Esophagus muscularis mucosa (tissue), 4 donors: ENCODE measurements around the gene RRAD. TPM values are rescaled to one million over a fixed set of nuclear protein-coding genes. Genes with fewer than 3 reads are reported as not detected.
"Not testable (repeated sequence)": the region's sequence is repeated elsewhere in the genome, so short reads cannot be mapped to it uniquely, and the experiment has no call there.

Experiments used
- DNase-seq: peaks from one replicate; pipeline ENCODE4 v3.0.0-alpha.2; 2017; ENCODE audit errors: extremely low spot score
- H3K27ac ChIP-seq, 4 donors: fragments of 200-600 bp; sonication (generic); replicated peaks in 1 of 4; 1 replicate in 3 of 4; 2 replicates in 1 of 4; pipeline ENCODE4 v1.5.1; 2016 to 2019; ENCODE audit warnings: mild to moderate bottlenecking in 1 of 4
- H3K27me3 ChIP-seq, 4 donors: fragments of 200-600 bp; sonication (generic); one replicate each; pipeline versions ENCODE4 v1.5.1 to v1.6.0; 2016 to 2019
- H3K36me3 ChIP-seq, 4 donors: fragments of 200-600 bp; sonication (generic); one replicate each; pipeline ENCODE4 v1.5.1; 2016 to 2019
- H3K4me1 ChIP-seq, 4 donors: fragments of 200-600 bp; sonication (generic); one replicate each; pipeline ENCODE4 v1.5.1; 2016 to 2019
- H3K4me3 ChIP-seq, 4 donors: fragments of 200-600 bp; sonication (generic); 1 replicate in 2 of 4; 2 replicates in 2 of 4; pipeline ENCODE4 v1.5.1; 2016 to 2019; ENCODE audit warnings: mild to moderate bottlenecking in 4 of 4, moderate library complexity in 1 of 4
- H3K9me3 ChIP-seq, 4 donors: fragments of 200-600 bp; sonication (generic); 1 replicate in 3 of 4; 2 replicates in 1 of 4; pipeline ENCODE4 v1.5.1; 2016 to 2019
- CTCF ChIP-seq, 3 experiments: fragments of 200-600 bp in 2 of 3; fragments of 450-650 bp in 1 of 3; sonication (generic) in 2 of 3; IDR thresholded peaks; one replicate each; pipeline ENCODE4 v1.5.1; 2017 to 2019; ENCODE audit warnings: antibody characterized with exemption in 3 of 3, mild to moderate bottlenecking in 2 of 3, moderate library complexity in 1 of 3
- EP300 ChIP-seq: sonication (generic); formaldehyde crosslinking; IDR thresholded peaks from one replicate; pipeline ENCODE4 v1.6.1; 2017; ENCODE audit warnings: antibody characterized with exemption
- POLR2A ChIP-seq: fragments of 450-650 bp; IDR thresholded peaks from one replicate; pipeline ENCODE4 v1.6.1; 2017; ENCODE audit warnings: antibody characterized with exemption, moderate library complexity, mild to moderate bottlenecking, low read depth
- POLR2AphosphoS5 ChIP-seq, 2 donors: sonication (generic); formaldehyde crosslinking; IDR thresholded peaks; one replicate each; pipeline ENCODE4 v1.6.1; 2017; ENCODE audit warnings: antibody characterized with exemption in 2 of 2
- WGBS: methylation state at CpG from one replicate; pipeline ENCODE4 v1.1.5; 2018; 5-methylcytosine and 5-hydroxymethylcytosine counted together
- intact Hi-C: fragments of 100-400 bp; cut with DNase I; formaldehyde crosslinking; loops from one replicate; pipeline ENCODE4 v1.15.1; 2023
- total RNA-seq, 4 donors: library from RNA; depleted of rRNA; stranded (reverse); fragments of >200 nt; gene quantifications; one replicate each; pipeline versions ENCODE4 v1.1.0 to v1.2.1, GENCODE V29; 2016

RRAD gene
- total RNA-seq, 4 donors from 2014 or later = 36.4 to 64.9 (median 55.4) TPM

- Histone ChIP-seq H3K36me3 (peaks cover 34 to 58% (median 52%) of the 10 kb centered on the region in 4 donors), H3K4me1 (peaks cover 32 to 49% (median 37%) of the 10 kb centered on the region in 4 donors), H3K27ac (no peak overlapping the region), H3K9me3 (no peaks in the 10 kb centered on the region), H3K4me3 (no peak overlapping the region), H3K27me3 (no peaks in the 10 kb centered on the region)
- 91% methylated on average over 10 of the region's 10 CpGs for WGBS
- no peak for DNase-seq
- intact Hi-C loops = no loop called here
- TF ChIP-seq CTCF (IDR thresholded peaks at IDR 0.05) = no peak
- TF ChIP-seq POLR2A = no peak
Measured at GRCh38 chr16:66937725-66938337, 12.5 kb upstream of the RRAD start.

GRCh38 chr16:66936889-66937554, 11.7 kb upstream of the RRAD start:
- Histone ChIP-seq H3K36me3 (peaks cover 27 to 58% (median 52%) of the 10 kb centered on the region in 4 donors), H3K9me3 (no peaks in the 10 kb centered on the region), H3K27ac (no peak overlapping the region), H3K4me3 (no peak overlapping the region), H3K4me1 (peaks cover 37 to 57% (median 45%) of the 10 kb centered on the region in 4 donors), H3K27me3 (no peaks in the 10 kb centered on the region)
- WGBS = 97% methylated on average over 4 of the region's 4 CpGs
- intact Hi-C loops = no loop called here
- DNase-seq = no peak
- TF ChIP-seq POLR2AphosphoS5 (IDR thresholded peaks at IDR 0.05) (no peak), EP300 (no peak), POLR2A (no peak), CTCF (IDR thresholded peaks at IDR 0.05) (no peak)

GRCh38 chr16:66936462-66936861, 11.1 kb upstream of the RRAD start:
- peak overlapping the region in 2 of 4 donors; percentile 81 to 99 for H3K4me3 ChIP-seq
- 84% methylated on average over 6 of the region's 6 CpGs for WGBS
- no peaks in the 10 kb centered on the region for H3K27me3 ChIP-seq
- TF ChIP-seq EP300 (no peak), CTCF (IDR thresholded peaks at IDR 0.05) (no peak), POLR2AphosphoS5 (IDR thresholded peaks at IDR 0.05) (no peak)
- peak overlapping the region in 1 of 4 donors; percentile 86 for H3K27ac ChIP-seq
- H3K9me3 ChIP-seq = no peaks in the 10 kb centered on the region
- peaks cover 21 to 58% (median 52%) of the 10 kb centered on the region in 4 donors for H3K36me3 ChIP-seq
- no peak for DNase-seq
- intact Hi-C loops = no loop called here
- peaks cover 37 to 58% (median 48%) of the 10 kb centered on the region in 4 donors for H3K4me1 ChIP-seq

GRCh38 chr16:66935314-66936011, 10.1 kb upstream of the RRAD start, which contains the start of gene CES2:
Gene CES2 (plus strand): TSS chr16:66935516. CDS start chr16:66935636, 120 bp downstream.
- no peaks in the 10 kb centered on the region for H3K27me3 ChIP-seq
- peaks cover 37 to 58% (median 48%) of the 10 kb centered on the region in 4 donors for H3K4me1 ChIP-seq
- peaks cover 11 to 57% (median 44%) of the 10 kb centered on the region in 4 donors for H3K36me3 ChIP-seq
- DNase-seq = no peak
- intact Hi-C loops = no loop called here
- TF ChIP-seq POLR2A (no peak), POLR2AphosphoS5 (IDR thresholded peaks at IDR 0.05) (no peak), EP300 (no peak), CTCF (IDR thresholded peaks at IDR 0.05) (no peak)
- no peaks in the 10 kb centered on the region for H3K9me3 ChIP-seq
- H3K27ac ChIP-seq = peak within 1 kb of the TSS; percentile 86 to 97 (median 93)
- peak within 1 kb of the TSS; percentile 77 to 99 (median 90) for H3K4me3 ChIP-seq
- 31% methylated on average over 23 of the region's 44 CpGs for WGBS

GRCh38 chr16:66934839-66935313, 9.5 kb upstream of the RRAD start:
- Histone ChIP-seq H3K27ac (peak overlapping the region; percentile 86 to 97 (median 93)), H3K4me3 (peak overlapping the region; percentile 77 to 99 (median 90)), H3K36me3 (peaks cover 5 to 57% (median 38%) of the 10 kb centered on the region in 4 donors), H3K4me1 (peaks cover 37 to 58% (median 48%) of the 10 kb centered on the region in 4 donors)
- H3K9me3 ChIP-seq, H3K27me3 ChIP-seq, intact Hi-C loops, DNase-seq: not testable (repeated sequence)
- under 1% methylated on average over 24 of the region's 24 CpGs for WGBS
